Measurements from ENCODE around the gene DDX41. TPM values are rescaled to one million over a fixed set of nuclear protein-coding genes. Genes with fewer than 3 reads are reported as not detected.

DDX41 gene
- total RNA-seq, 4 donors from 2014 or later = 63.4 to 96.5 (median 76.2) TPM

- Histone ChIP-seq H3K9me3 (no peaks in the 10 kb centered on the region), H3K4me3 (no peak overlapping the region), H3K4me1 (peaks cover 31 to 69% (median 45%) of the 10 kb centered on the region in 3 donors), H3K27me3 (peaks cover 0 to under 1% (median 0%) of the 10 kb centered on the region in 4 donors), H3K36me3 (peaks cover 14 to 50% (median 15%) of the 10 kb centered on the region in 3 donors), H3K27ac (peak overlapping the region; percentile 24 to 98 (median 86))
- TF ChIP-seq POLR2A (IDR thresholded peaks at IDR 0.05) (no peak), CTCF (IDR thresholded peaks at IDR 0.05) (no peak)
- intact Hi-C loops (cut with DNase I) = loop anchor here (10.0 kb wide), 1 partner anchor 178 kb away; the partner anchor contains the start of gene MXD3
- DNase-seq = no peak
- 81 to 91% methylated on average over 6 to 7 of the region's 7 CpGs for WGBS, 2 donors
Observed at GRCh38 chr5:177492841-177493240, 23.9 kb downstream of the DDX41 start.

GRCh38 chr5:177491983-177492746 lies 24.6 kb downstream of the DDX41 start:
- H3K27me3 ChIP-seq = no peaks in the 10 kb centered on the region
- no peaks in the 10 kb centered on the region for H3K9me3 ChIP-seq
- 83 to 86% methylated on average over 8 to 24 of the region's 54 CpGs for WGBS, 2 donors
- H3K36me3 ChIP-seq = peaks cover 20 to 57% (median 21%) of the 10 kb centered on the region in 3 donors
- no peak for DNase-seq
- TF ChIP-seq POLR2A (IDR thresholded peaks at IDR 0.05) (no peak), CTCF (IDR thresholded peaks at IDR 0.05) (no peak)
- H3K4me3 ChIP-seq = peak overlapping the region in 1 of 4 donors; percentile 12
- H3K4me1 ChIP-seq = peaks cover 30 to 64% (median 45%) of the 10 kb centered on the region in 3 donors
- peak overlapping the region in 3 of 4 donors; percentile 24 to 98 (median 96) for H3K27ac ChIP-seq
- intact Hi-C loops (cut with DNase I) = loop anchor here (10.0 kb wide), 1 partner anchor 177 kb away; the partner anchor contains the start of gene MXD3

GRCh38 chr5:177491429-177491945 lies 25.3 kb downstream of the DDX41 start:
- TF ChIP-seq CTCF (IDR thresholded peaks at IDR 0.05) (peak in 5 of 6 experiments; percentile 46 to 74 (median 58)), POLR2A (IDR thresholded peaks at IDR 0.05) (no peak)
- H3K9me3 ChIP-seq = no peaks in the 10 kb centered on the region
- H3K27ac ChIP-seq = peak overlapping the region in 3 of 4 donors; percentile 24 to 98 (median 96)
- H3K4me1 ChIP-seq = peaks cover 23 to 57% (median 43%) of the 10 kb centered on the region in 3 donors
- DNase-seq = no peak
- no peaks in the 10 kb centered on the region for H3K27me3 ChIP-seq
- peaks cover 20 to 64% (median 24%) of the 10 kb centered on the region in 3 donors for H3K36me3 ChIP-seq
- peak overlapping the region in 1 of 4 donors; percentile 12 for H3K4me3 ChIP-seq
- intact Hi-C loops (cut with DNase I) = loop anchor here (10.0 kb wide), 1 partner anchor 177 kb away; the partner anchor contains the start of gene MXD3
- 69 to 86% methylated on average over 3 to 13 of the region's 43 CpGs for WGBS, 2 donors

- intact Hi-C loops (cut with DNase I) = loop anchor here (10.0 kb wide), 1 partner anchor 176 kb away; the partner anchor contains the start of gene MXD3
- Histone ChIP-seq H3K4me1 (peaks cover 19 to 52% (median 38%) of the 10 kb centered on the region in 3 donors), H3K27ac (peak overlapping the region in 2 of 4 donors; percentile 96 to 98), H3K4me3 (no peak overlapping the region), H3K9me3 (no peaks in the 10 kb centered on the region), H3K27me3 (no peaks in the 10 kb centered on the region), H3K36me3 (peaks cover 20 to 69% (median 24%) of the 10 kb centered on the region in 3 donors)
- DNase-seq = no peak
- WGBS, 2 donors = 85 to 89% methylated on average over 10 to 11 of the region's 16 CpGs
- TF ChIP-seq POLR2A (IDR thresholded peaks at IDR 0.05) (no peak), CTCF (IDR thresholded peaks at IDR 0.05) (no peak)
Observed at GRCh38 chr5:177490992-177491391, 25.8 kb downstream of the DDX41 start.

All from esophagus squamous epithelium (tissue), 5 donors.